Measurements from ENCODE around the gene TOR1A. TPM values are rescaled to one million over a fixed set of nuclear protein-coding genes. Genes with fewer than 3 reads are reported as not detected.

TOR1A gene
- total RNA-seq, 1 donor from 2014 or later = 29.5 TPM

DNA sequence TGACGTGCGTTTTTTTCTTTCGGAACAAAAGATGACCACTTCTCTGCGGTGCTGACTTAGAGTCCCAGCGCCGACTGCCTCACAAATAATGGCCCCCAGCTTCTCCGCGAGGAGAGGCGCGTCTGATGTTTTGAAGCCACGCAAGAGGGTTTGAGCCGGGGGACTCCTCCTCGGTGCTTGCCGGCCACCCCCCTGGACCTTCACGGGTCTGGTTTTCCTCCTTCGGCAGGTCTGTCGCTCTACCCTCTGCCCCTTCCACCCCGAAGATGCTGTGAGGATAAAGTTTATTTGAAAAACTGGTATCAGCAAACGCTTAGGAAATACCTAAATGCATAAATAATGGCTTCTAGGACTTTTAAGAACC, 11.9 kb upstream of the TOR1A start:
- peak overlapping the region; percentile 88 for H3K27ac Mint-ChIP-seq
- intact Hi-C loops (cut with micrococcal nuclease) = loop anchor here (1.0 to 5.0 kb wide), 6 partner anchors 12 to 404 kb away; partner anchors contain the start of genes FNBP1, TOR1A and TOR1B
- H3K27me3 Mint-ChIP-seq = no peaks in the 10 kb centered on the region
- TF ChIP-seq, protein P1, sequence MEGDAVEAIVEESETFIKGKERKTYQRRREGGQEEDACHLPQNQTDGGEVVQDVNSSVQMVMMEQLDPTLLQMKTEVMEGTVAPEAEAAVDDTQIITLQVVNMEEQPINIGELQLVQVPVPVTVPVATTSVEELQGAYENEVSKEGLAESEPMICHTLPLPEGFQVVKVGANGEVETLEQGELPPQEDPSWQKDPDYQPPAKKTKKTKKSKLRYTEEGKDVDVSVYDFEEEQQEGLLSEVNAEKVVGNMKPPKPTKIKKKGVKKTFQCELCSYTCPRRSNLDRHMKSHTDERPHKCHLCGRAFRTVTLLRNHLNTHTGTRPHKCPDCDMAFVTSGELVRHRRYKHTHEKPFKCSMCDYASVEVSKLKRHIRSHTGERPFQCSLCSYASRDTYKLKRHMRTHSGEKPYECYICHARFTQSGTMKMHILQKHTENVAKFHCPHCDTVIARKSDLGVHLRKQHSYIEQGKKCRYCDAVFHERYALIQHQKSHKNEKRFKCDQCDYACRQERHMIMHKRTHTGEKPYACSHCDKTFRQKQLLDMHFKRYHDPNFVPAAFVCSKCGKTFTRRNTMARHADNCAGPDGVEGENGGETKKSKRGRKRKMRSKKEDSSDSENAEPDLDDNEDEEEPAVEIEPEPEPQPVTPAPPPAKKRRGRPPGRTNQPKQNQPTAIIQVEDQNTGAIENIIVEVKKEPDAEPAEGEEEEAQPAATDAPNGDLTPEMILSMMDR (IDR thresholded peaks at IDR 0.05) = no peak
- H3K9me3 Mint-ChIP-seq = no peaks in the 10 kb centered on the region
- ATAC-seq (ENCODE audit: low read depth) (no peak), DNase-seq (no peak)
- H3K36me3 Mint-ChIP-seq (ENCODE audit: low read depth) = peaks cover 25% of the 10 kb centered on the region
- H3K4me3 Mint-ChIP-seq = peak overlapping the region; percentile 92
- peaks cover 46% of the 10 kb centered on the region for H3K4me1 Mint-ChIP-seq
- POLR2A ChIA-PET = interaction anchor here (0.6 to 3.5 kb wide), 7 partner anchors 14 to 293 kb away, joined by 3 to 28 read pairs (median 4); no protein-coding TSS in a partner anchor
- CTCF ChIA-PET = interaction anchor here (3.0 kb wide), 1 partner anchor 50 kb away, joined by 13 read pairs; no protein-coding TSS in a partner anchor

DNA sequence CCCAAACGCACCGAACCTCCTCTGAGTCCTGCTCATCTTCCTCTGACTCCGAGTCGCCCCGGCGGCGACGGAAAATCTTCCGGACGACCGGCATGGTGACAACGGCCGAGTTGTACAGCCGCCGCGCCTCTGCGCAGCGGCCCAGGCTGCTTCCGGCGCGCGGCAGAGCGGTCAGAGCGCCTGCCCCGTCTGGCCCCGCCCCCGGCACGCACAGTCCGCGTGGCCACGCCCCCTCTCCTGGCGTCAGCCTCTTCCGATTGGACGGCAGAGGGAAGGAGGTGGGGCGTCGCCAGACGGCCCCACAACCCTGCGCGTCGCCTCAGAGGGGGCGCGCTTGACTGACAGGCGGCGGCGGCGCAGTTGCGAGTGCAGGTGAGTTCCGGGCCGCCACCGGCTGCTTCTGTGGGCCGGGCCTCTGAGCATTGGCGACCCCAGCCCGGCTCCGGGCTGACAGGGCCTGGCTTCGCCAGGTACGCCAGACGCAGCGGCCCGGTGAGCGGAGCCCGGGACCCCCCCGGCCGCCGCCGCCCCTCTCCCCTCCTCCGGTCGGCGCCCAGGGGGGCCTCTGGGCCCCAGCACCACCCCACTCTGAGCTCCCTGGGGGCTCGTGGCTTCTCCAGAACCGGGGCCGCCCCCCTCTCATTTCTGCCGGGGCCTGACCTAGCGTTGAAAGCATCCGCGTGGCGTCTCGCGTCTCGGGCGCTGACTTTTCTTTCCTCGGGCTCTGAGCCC, 11.4 kb upstream of the TOR1A start, which contains the start of the genes C9orf78 and USP20:
TSS of gene C9orf78 (minus strand) at position 148 of the 732 bp plus-strand sequence. CDS start at position 94, 54 bp downstream.
TSS of gene USP20 (plus strand) at position 331 of the 732 bp plus-strand sequence. CDS start 17,098 bp downstream, outside the sequence.
- Mint-ChIP-seq H3K27ac (peak within 1 kb of the TSS; percentile 98), H3K4me1 (peaks cover 46% of the 10 kb centered on the region), H3K9me3 (no peaks in the 10 kb centered on the region), H3K4me3 (peak within 1 kb of the TSS; percentile 99), H3K36me3 (ENCODE audit: low read depth) (peaks cover 31% of the 10 kb centered on the region), H3K27me3 (no peaks in the 10 kb centered on the region)
- peak; percentile 97 for DNase-seq
- TF ChIP-seq, protein P1 (IDR thresholded peaks at IDR 0.05) = no peak
- intact Hi-C loops (cut with micrococcal nuclease) = loop anchor here (1.0 to 5.0 kb wide), 5 partner anchors 11 to 405 kb away; partner anchors contain the start of genes FNBP1, TOR1A and TOR1B
- ChIA-PET CTCF (interaction anchor here (0.9 to 3.0 kb wide), 2 partner anchors 11 to 50 kb away, joined by 3 to 13 read pairs; no protein-coding TSS in a partner anchor), POLR2A (interaction anchor here (0.6 to 3.5 kb wide), 18 partner anchors 9 to 1464 kb away, joined by 3 to 28 read pairs (median 4); partner anchors contain the start of genes TOR1A and URM1)
- peak; percentile 96 for ATAC-seq (ENCODE audit: low read depth)

DNA sequence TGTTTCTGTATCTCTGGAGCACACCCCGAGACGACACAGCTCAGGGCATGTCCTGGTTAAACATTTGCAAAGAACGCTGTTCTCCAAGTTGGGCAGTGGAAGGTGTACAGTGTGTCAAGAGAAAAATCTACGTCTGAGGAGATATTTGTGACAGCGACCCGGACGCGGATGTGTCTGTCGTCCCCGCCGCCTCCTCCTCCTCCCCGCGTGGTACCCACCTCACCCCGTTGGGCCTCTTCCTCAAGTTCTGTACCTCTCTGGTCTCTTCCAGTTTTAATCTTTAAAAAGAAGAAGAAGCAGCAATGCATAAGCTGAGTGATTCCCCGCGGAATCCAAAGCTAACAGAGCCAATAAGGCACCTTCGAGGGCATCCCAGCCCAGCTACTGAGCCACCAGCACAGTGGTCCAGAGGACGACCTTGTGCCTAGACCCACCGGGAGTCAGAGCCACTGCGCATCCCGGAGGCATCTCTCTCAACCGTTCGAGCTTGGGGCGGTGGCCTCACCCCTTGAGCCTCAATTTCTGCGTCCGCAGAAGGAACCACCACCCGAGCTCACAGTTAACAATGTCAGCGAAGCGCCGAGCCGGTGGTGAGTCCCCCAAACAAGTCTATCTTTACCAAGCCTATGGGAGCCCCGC, 10.7 kb upstream of the TOR1A start:
- POLR2A ChIA-PET = interaction anchor here (0.5 to 3.5 kb wide), 19 partner anchors 8 to 1463 kb away, joined by 3 to 28 read pairs (median 4); partner anchors contain the start of genes TOR1A and URM1
- Mint-ChIP-seq H3K27me3 (no peaks in the 10 kb centered on the region), H3K4me1 (peaks cover 46% of the 10 kb centered on the region), H3K36me3 (ENCODE audit: low read depth) (peaks cover 36% of the 10 kb centered on the region), H3K27ac (peak overlapping the region; percentile 98), H3K9me3 (no peaks in the 10 kb centered on the region), H3K4me3 (peak overlapping the region; percentile 99)
- CTCF ChIA-PET = interaction anchor here (0.9 to 3.0 kb wide), 2 partner anchors 10 to 51 kb away, joined by 3 to 13 read pairs; no protein-coding TSS in a partner anchor
- intact Hi-C loops (cut with micrococcal nuclease) = loop anchor here (1.0 to 5.0 kb wide), 5 partner anchors 10 to 406 kb away; partner anchors contain the start of genes FNBP1, TOR1A and TOR1B
- TF ChIP-seq, protein P1 (IDR thresholded peaks at IDR 0.05) = no peak
- DNase-seq = no peak
- peak; percentile 13 for ATAC-seq (ENCODE audit: low read depth)

DNA sequence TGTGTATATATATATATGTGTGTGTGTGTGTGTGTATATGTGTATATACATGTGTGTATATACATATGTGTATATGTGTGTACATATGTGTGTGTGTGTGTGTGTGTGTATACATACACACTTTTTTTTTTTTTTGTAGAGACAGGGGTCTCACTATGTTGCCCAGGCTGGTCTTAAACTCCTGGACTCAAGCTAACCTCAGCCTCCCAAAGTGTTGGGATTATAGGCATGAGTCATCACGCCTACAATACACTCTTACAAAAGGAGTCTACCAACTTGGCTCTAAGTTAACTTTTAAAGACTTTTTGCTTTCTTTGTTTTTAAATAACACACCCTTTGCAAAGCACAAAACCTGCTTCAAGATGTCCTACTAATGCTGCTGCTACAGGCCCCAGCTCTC, 9.0 kb upstream of the TOR1A start:
- no peak for ATAC-seq (ENCODE audit: low read depth)
- Mint-ChIP-seq H3K27ac (peak overlapping the region; percentile 59), H3K4me1 (peaks cover 38% of the 10 kb centered on the region), H3K4me3 (no peak overlapping the region), H3K9me3 (no peaks in the 10 kb centered on the region), H3K27me3 (no peaks in the 10 kb centered on the region), H3K36me3 (ENCODE audit: low read depth) (peaks cover 52% of the 10 kb centered on the region)
- intact Hi-C loops (cut with micrococcal nuclease) = no loop called here
- ChIA-PET POLR2A (no interaction called here), CTCF (no interaction called here)
- TF ChIP-seq, protein P1 (IDR thresholded peaks at IDR 0.05) = no peak
- no peak for DNase-seq
